ENCODE data around the gene BBS2. TPM values are rescaled to one million over a fixed set of nuclear protein-coding genes. Genes with fewer than 3 reads are reported as not detected.

The BBS2 gene
- total RNA-seq, 2 experiments from 2014 or later: 13.9 to 18.3 TPM

DNA sequence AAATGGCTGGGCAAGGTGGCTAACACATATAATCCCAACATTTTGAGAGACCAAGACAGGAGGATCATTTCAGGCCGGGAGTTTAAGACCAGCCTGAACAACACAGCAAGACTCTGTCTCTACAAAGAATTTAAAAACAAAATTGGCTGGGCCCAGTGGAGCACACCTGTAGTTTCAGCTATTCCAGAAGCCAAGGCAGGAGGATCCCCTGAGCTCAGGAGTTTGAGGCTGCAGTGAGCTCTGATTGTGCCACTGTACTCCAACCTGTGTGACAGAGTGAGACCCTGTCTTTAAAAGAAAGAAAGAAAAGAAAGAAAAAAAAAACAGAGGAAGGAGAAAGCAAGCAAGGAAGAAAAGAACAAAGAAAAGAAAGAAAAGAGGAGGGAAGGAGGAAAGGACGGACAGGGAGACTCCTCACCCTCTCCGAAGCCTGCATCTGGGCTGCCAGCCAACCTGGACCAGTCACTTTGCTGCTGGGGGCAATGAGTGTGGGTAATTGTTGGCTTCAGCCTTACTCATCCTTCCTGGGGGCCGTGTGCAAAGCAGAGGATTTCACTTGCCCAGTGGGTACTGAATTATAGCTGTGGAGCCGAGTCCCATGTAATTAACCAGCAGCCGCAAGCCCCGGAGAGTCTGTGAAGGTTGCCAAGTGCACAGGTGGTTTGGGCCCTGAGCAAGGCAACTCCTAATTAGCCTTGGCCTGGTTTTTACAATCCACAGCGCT, 38.4 kb upstream of the BBS2 start:
- no peaks in the 10 kb centered on the region for H4K20me1 ChIP-seq (ENCODE audit: insufficient read depth, low read length)
- no peaks in the 10 kb centered on the region for H3K9me2 ChIP-seq (ENCODE audit: insufficient read depth, low read length)
- H3K4me2 ChIP-seq (ENCODE audit: low read length): no peak overlapping the region
- H3K36me3 ChIP-seq (ENCODE audit: insufficient read depth, low read length): no peaks in the 10 kb centered on the region
- H3K79me2 ChIP-seq (ENCODE audit: insufficient read depth, low read depth, low read length): no peaks in the 10 kb centered on the region
- H3K4me3 ChIP-seq (ENCODE audit: low read depth, low read length, poor library complexity, severe bottlenecking): no peak overlapping the region
- no peaks in the 10 kb centered on the region for H3K9me3 ChIP-seq (ENCODE audit: low read length)
- no peak for DNase-seq (ENCODE audit: low spot score)
- POLR2A ChIA-PET: interaction anchor here (0.7 kb wide), 1 partner anchor 107 kb away, joined by 3 read pairs; the partner anchor contains the start of gene NUDT21
- H3K4me1 ChIP-seq (ENCODE audit: insufficient read depth, low read length, poor library complexity, severe bottlenecking): no peaks in the 10 kb centered on the region
- no TSS peak for BruUV-seq (replicated peaks)
- no peak overlapping the region for H3K27ac ChIP-seq (ENCODE audit: low read depth, low read length, poor library complexity, severe bottlenecking)
- intact Hi-C loops (cut with micrococcal nuclease; ENCODE audit: unreplicated experiment): no loop called here
- TF ChIP-seq, protein P1, sequence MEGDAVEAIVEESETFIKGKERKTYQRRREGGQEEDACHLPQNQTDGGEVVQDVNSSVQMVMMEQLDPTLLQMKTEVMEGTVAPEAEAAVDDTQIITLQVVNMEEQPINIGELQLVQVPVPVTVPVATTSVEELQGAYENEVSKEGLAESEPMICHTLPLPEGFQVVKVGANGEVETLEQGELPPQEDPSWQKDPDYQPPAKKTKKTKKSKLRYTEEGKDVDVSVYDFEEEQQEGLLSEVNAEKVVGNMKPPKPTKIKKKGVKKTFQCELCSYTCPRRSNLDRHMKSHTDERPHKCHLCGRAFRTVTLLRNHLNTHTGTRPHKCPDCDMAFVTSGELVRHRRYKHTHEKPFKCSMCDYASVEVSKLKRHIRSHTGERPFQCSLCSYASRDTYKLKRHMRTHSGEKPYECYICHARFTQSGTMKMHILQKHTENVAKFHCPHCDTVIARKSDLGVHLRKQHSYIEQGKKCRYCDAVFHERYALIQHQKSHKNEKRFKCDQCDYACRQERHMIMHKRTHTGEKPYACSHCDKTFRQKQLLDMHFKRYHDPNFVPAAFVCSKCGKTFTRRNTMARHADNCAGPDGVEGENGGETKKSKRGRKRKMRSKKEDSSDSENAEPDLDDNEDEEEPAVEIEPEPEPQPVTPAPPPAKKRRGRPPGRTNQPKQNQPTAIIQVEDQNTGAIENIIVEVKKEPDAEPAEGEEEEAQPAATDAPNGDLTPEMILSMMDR (conservative IDR thresholded peaks at IDR 0.05; ENCODE audit: low read length): no peak
- no peak for TF ChIP-seq EZH2phosphoT487 (IDR thresholded peaks at IDR 0.05; ENCODE audit: borderline replicate concordance, low read depth, low read length)
- no peak overlapping the region for H2AFZ ChIP-seq (ENCODE audit: low read length)
- CTCF ChIA-PET (ENCODE audit: unreplicated experiment): interaction anchor here (0.6 kb wide), 1 partner anchor 18 kb away, joined by 3 read pairs; no protein-coding TSS in a partner anchor

DNA sequence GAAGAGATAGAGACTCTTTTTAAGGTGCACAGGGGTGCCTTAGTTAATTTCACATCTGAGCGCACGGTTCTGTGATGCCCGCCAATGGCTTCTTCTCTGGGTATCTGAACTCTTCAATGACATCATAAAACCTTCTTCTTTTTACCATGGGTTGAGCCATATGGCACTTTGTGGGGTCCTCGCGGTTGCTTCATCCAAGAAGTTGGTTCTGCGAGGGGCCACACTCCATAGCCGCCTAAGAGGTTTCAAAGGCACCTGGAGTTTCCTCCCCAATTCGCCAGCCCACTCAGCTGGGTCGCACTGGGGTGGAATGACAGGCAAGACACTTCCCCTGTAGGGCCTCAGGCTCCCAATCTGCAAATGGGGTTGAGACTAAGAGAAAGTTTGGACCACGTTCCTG, 34.6 kb upstream of the BBS2 start:
- Histone ChIP-seq H3K27ac (ENCODE audit: low read depth, low read length, poor library complexity, severe bottlenecking) (no peak overlapping the region), H3K4me1 (ENCODE audit: insufficient read depth, low read length, poor library complexity, severe bottlenecking) (peaks cover 13% of the 10 kb centered on the region), H4K20me1 (ENCODE audit: insufficient read depth, low read length) (no peaks in the 10 kb centered on the region), H2AFZ (ENCODE audit: low read length) (no peak overlapping the region), H3K79me2 (ENCODE audit: insufficient read depth, low read depth, low read length) (no peaks in the 10 kb centered on the region), H3K9me2 (ENCODE audit: insufficient read depth, low read length) (no peaks in the 10 kb centered on the region), H3K4me3 (ENCODE audit: low read depth, low read length, poor library complexity, severe bottlenecking) (no peak overlapping the region), H3K9me3 (ENCODE audit: low read length) (no peaks in the 10 kb centered on the region), H3K36me3 (ENCODE audit: insufficient read depth, low read length) (no peaks in the 10 kb centered on the region), H3K4me2 (ENCODE audit: low read length) (no peak overlapping the region)
- CTCF ChIA-PET (ENCODE audit: unreplicated experiment): no interaction called here
- TF ChIP-seq, protein P1 (conservative IDR thresholded peaks at IDR 0.05; ENCODE audit: low read length): no peak
- no peak for TF ChIP-seq EZH2phosphoT487 (IDR thresholded peaks at IDR 0.05; ENCODE audit: borderline replicate concordance, low read depth, low read length)
- no peak for DNase-seq (ENCODE audit: low spot score)
- BruUV-seq (replicated peaks): no TSS peak
- intact Hi-C loops (cut with micrococcal nuclease; ENCODE audit: unreplicated experiment): no loop called here
- POLR2A ChIA-PET: no interaction called here
